ENCODE results near the gene FAM234A.

FAM234A gene

DNA sequence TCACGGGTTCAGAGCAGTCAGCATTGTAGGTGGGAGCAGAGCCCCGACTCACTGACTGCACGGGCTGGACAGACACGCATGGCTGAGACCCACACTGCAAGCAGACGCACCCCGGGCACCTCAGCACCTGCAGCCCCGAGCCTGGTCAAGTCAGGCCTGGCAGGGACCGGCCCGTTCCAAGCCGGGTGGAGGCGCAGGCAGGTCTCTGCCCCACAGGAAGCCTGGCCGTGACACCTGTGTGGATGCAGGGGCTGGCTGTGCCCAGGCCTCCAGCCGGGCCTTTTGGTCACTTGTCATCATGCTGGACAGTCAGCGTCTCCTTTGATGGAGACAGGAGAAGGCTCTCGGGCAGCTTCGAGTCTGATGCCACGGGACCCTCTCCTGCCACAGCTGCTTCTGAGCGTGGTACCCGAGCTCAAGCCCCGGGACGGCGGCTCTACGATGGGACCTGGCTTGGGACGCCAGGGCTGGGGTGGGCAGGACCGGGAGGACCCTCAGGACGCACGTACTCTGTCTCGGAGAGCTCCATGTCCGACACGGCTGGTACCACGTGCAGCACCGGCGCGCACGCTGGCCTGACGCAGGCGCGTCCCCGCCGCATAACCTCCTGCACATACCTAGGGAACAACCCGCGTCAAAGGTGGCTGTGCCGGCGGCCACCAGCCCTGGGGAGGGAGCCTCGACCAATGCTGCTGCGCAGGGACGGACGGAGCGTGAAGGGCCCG, 56.2 kb downstream of the FAM234A start:
- peaks cover 85% of the 10 kb centered on the region for H3K36me3 ChIP-seq
- TF ChIP-seq CTCF (IDR thresholded peaks at IDR 0.05): no peak
- no peak overlapping the region for H3K27ac ChIP-seq
- no peak overlapping the region for H3K4me3 ChIP-seq (ENCODE audit: low read depth in 1 of 2, low read length in 1 of 2)
- no peaks in the 10 kb centered on the region for H3K27me3 ChIP-seq
- no peaks in the 10 kb centered on the region for H3K9me3 ChIP-seq
- H3K4me1 ChIP-seq (ENCODE audit: control insufficient read depth in 1 of 2, insufficient read depth in 1 of 2, low read depth in 1 of 2, low read length in 1 of 2): no peaks in the 10 kb centered on the region

DNA sequence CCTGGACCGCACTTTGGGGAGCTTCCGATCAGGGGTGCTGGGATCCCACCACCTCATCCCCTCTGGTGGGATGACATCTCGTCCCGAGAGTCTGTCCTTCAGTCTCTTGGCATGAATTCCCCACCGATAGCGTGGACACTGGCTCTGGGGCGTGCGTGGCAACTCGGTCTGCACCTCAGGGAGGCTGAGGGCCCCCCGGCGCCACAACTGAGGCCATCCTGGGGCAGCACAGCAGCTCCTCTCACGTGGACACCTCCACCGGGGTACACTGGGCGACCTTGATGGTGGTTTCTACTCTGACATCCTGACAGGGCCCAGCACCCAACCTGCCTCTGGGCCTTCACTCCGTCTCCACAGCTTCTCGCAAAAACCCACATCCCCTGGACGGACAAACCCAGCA, 56.9 kb downstream of the FAM234A start:
- Histone ChIP-seq H3K27ac (no peak overlapping the region), H3K4me3 (ENCODE audit: low read depth in 1 of 2, low read length in 1 of 2) (no peak overlapping the region), H3K4me1 (ENCODE audit: control insufficient read depth in 1 of 2, insufficient read depth in 1 of 2, low read depth in 1 of 2, low read length in 1 of 2) (no peaks in the 10 kb centered on the region), H3K27me3 (no peaks in the 10 kb centered on the region), H3K36me3 (peaks cover 88% of the 10 kb centered on the region), H3K9me3 (no peaks in the 10 kb centered on the region)
- no peak for TF ChIP-seq CTCF (IDR thresholded peaks at IDR 0.05)

GRCh38 chr16:293043-293775, 58.6 kb downstream of the FAM234A start:
- Histone ChIP-seq H3K27me3 (no peaks in the 10 kb centered on the region), H3K36me3 (peaks cover 88% of the 10 kb centered on the region), H3K9me3 (no peaks in the 10 kb centered on the region), H3K4me3 (ENCODE audit: low read depth in 1 of 2, low read length in 1 of 2) (no peak overlapping the region), H3K4me1 (ENCODE audit: control insufficient read depth in 1 of 2, insufficient read depth in 1 of 2, low read depth in 1 of 2, low read length in 1 of 2) (no peaks in the 10 kb centered on the region), H3K27ac (no peak overlapping the region)
- TF ChIP-seq CTCF (IDR thresholded peaks at IDR 0.05): no peak

GRCh38 chr16:296276-296675, 61.7 kb downstream of the FAM234A start:
- no peaks in the 10 kb centered on the region for H3K9me3 ChIP-seq
- no peaks in the 10 kb centered on the region for H3K4me1 ChIP-seq (ENCODE audit: control insufficient read depth in 1 of 2, insufficient read depth in 1 of 2, low read depth in 1 of 2, low read length in 1 of 2)
- no peak overlapping the region for H3K4me3 ChIP-seq (ENCODE audit: low read depth in 1 of 2, low read length in 1 of 2)
- no peak overlapping the region for H3K27ac ChIP-seq
- no peaks in the 10 kb centered on the region for H3K27me3 ChIP-seq
- peaks cover 85% of the 10 kb centered on the region for H3K36me3 ChIP-seq
- no peak for TF ChIP-seq CTCF (IDR thresholded peaks at IDR 0.05)

DNA sequence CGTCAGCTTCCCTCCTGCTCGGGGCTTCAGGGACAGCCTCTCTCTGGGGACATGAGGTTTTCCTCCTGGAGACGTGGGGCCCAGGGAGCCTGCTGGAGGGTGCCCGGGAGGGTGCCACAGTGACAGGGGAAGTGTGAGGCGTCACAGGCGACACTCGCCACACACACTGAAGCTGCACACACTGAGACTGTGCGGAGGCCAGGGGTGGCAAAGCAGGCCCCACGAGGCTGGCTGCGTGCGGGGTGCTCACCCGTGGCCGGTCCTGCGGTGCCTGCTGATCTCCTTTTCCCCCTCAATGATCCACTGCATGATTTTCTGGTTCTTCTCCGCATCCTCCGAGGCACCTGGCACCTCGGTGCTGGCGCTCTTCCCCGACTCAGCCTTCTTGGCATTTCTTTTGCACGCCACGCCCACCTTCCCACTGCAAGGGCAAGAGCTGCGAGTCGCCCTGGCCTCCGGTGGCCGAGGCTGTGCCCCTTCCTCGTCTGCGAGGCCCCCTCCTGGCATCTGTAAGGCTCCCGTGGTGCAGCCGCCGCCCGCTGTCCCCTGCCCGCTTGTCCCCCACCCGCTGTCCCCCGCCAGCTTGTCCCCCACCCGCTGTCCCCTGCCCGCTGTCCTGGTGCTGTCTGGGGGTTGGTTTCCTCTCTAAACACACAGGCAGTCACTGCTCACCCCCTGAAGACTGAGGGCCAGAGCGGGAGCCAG, 62.3 kb downstream of the FAM234A start:
- H3K9me3 ChIP-seq: no peaks in the 10 kb centered on the region
- TF ChIP-seq CTCF (IDR thresholded peaks at IDR 0.05): no peak
- no peak overlapping the region for H3K27ac ChIP-seq
- no peaks in the 10 kb centered on the region for H3K4me1 ChIP-seq (ENCODE audit: control insufficient read depth in 1 of 2, insufficient read depth in 1 of 2, low read depth in 1 of 2, low read length in 1 of 2)
- peaks cover 85% of the 10 kb centered on the region for H3K36me3 ChIP-seq
- H3K4me3 ChIP-seq (ENCODE audit: low read depth in 1 of 2, low read length in 1 of 2): no peak overlapping the region
- H3K27me3 ChIP-seq: no peaks in the 10 kb centered on the region
